Measurements from ENCODE around the gene MCTP1.

DNA sequence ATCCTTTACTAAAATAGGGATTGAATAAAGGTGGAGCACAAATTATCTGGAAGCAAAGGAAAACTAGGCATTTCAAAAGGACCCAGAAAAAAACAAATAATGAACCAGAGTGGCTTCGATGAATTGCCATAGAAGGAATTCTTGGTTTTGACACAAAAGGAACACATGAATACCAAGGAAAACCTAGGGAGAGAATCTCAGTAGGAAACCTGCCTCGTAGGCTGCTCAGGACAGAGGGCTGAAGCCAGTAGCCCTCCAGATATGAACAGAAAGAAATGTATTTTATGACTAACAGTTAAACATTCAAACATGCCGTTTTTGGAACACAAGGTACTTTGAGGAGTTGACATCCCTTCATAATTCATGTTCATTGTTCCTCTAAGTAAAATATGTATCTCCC lies 420.9 kb downstream of the MCTP1 start:
- TF ChIP-seq, protein P1, sequence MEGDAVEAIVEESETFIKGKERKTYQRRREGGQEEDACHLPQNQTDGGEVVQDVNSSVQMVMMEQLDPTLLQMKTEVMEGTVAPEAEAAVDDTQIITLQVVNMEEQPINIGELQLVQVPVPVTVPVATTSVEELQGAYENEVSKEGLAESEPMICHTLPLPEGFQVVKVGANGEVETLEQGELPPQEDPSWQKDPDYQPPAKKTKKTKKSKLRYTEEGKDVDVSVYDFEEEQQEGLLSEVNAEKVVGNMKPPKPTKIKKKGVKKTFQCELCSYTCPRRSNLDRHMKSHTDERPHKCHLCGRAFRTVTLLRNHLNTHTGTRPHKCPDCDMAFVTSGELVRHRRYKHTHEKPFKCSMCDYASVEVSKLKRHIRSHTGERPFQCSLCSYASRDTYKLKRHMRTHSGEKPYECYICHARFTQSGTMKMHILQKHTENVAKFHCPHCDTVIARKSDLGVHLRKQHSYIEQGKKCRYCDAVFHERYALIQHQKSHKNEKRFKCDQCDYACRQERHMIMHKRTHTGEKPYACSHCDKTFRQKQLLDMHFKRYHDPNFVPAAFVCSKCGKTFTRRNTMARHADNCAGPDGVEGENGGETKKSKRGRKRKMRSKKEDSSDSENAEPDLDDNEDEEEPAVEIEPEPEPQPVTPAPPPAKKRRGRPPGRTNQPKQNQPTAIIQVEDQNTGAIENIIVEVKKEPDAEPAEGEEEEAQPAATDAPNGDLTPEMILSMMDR (IDR thresholded peaks at IDR 0.05; ENCODE audit: insufficient read depth, low read length): no peak
- TF ChIP-seq GABPA (IDR thresholded peaks at IDR 0.05; ENCODE audit: low read depth) (no peak), POLR2AphosphoS5 (IDR thresholded peaks at IDR 0.05; ENCODE audit: low read depth) (no peak)
- TF ChIP-seq, protein P2, sequence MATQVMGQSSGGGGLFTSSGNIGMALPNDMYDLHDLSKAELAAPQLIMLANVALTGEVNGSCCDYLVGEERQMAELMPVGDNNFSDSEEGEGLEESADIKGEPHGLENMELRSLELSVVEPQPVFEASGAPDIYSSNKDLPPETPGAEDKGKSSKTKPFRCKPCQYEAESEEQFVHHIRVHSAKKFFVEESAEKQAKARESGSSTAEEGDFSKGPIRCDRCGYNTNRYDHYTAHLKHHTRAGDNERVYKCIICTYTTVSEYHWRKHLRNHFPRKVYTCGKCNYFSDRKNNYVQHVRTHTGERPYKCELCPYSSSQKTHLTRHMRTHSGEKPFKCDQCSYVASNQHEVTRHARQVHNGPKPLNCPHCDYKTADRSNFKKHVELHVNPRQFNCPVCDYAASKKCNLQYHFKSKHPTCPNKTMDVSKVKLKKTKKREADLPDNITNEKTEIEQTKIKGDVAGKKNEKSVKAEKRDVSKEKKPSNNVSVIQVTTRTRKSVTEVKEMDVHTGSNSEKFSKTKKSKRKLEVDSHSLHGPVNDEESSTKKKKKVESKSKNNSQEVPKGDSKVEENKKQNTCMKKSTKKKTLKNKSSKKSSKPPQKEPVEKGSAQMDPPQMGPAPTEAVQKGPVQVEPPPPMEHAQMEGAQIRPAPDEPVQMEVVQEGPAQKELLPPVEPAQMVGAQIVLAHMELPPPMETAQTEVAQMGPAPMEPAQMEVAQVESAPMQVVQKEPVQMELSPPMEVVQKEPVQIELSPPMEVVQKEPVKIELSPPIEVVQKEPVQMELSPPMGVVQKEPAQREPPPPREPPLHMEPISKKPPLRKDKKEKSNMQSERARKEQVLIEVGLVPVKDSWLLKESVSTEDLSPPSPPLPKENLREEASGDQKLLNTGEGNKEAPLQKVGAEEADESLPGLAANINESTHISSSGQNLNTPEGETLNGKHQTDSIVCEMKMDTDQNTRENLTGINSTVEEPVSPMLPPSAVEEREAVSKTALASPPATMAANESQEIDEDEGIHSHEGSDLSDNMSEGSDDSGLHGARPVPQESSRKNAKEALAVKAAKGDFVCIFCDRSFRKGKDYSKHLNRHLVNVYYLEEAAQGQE (IDR thresholded peaks at IDR 0.05; ENCODE audit: insufficient replicate concordance, low read depth): no peak
